Measurements from ENCODE around the gene NFIB. TPM values are rescaled to one million over a fixed set of nuclear protein-coding genes. Genes with fewer than 3 reads are reported as not detected.

Gene NFIB
- total and polyA plus RNA-seq, 2 of the 8 experiments (the other 6 are each of a cell fraction or from before 2014, with no cell fraction given), result 2.6 to 13.1 TPM

- TF ChIP-seq SIX5 (IDR thresholded peaks at IDR 0.05; ENCODE audit: low read depth, low read length) (no peak), YY1 (IDR thresholded peaks at IDR 0.05; ENCODE audit: low read depth, low read length) (no peak), JUND (IDR thresholded peaks at IDR 0.05; ENCODE audit: low read length) (no peak), SP2 (IDR thresholded peaks at IDR 0.05; ENCODE audit: low read length) (no peak), SIRT6 (IDR thresholded peaks at IDR 0.05; ENCODE audit: low read length) (no peak), RBBP5 (IDR thresholded peaks at IDR 0.05; ENCODE audit: borderline replicate concordance, low read depth, low read length) (peak; percentile 88; the same call in 1 of the 2 replicates), EGR1 (IDR thresholded peaks at IDR 0.05; ENCODE audit: borderline replicate concordance, low read depth, low read length) (no peak), HDAC6 (IDR thresholded peaks at IDR 0.05; ENCODE audit: low read depth, low read length) (no peak), CEBPB (IDR thresholded peaks at IDR 0.05; ENCODE audit: low read depth, low read length) (no peak), NRF1 (IDR thresholded peaks at IDR 0.05; ENCODE audit: low read depth, low read length) (no peak), FOSL1 (IDR thresholded peaks at IDR 0.05; ENCODE audit: insufficient read depth, low read depth, low read length) (no peak)
- TF ChIP-seq, protein P1, sequence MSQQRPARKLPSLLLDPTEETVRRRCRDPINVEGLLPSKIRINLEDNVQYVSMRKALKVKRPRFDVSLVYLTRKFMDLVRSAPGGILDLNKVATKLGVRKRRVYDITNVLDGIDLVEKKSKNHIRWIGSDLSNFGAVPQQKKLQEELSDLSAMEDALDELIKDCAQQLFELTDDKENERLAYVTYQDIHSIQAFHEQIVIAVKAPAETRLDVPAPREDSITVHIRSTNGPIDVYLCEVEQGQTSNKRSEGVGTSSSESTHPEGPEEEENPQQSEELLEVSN (IDR thresholded peaks at IDR 0.05), result no peak
Measured at GRCh38 chr9:14313378-14313940, 482 bp downstream of the NFIB start (continued).
